Panc1 (cell line): Measurements from ENCODE around the gene LMO3. TPM values are rescaled to one million over a fixed set of nuclear protein-coding genes. Genes with fewer than 3 reads are reported as not detected.

Experiments used
- ATAC-seq: fragments of 200-7000 bp; cut with Tn5 transposase; 2 replicates; pipeline ENCODE4 v1.9.1; 2020; ENCODE audit warnings: mild to moderate bottlenecking, moderate library complexity
- BruUV-seq: library from RNA; stranded (reverse); fragments of 400-500 nt; replicated peaks from 2 replicates; lab custom pipeline; 2021; lab: Mats Ljungman, UMichigan
- CTCF ChIA-PET: fragments of 300-600 bp; sonication (Branson Sonifier 250); formaldehyde crosslinking; loops from one replicate; lab custom pipeline; 2022; ENCODE audit warnings: antibody characterized with exemption; lab: Charles Lee
- POLR2A ChIA-PET: fragments of 300-600 bp; sonication (Branson Sonifier 250); formaldehyde crosslinking; loops from one replicate; lab custom pipeline; 2022; ENCODE audit warnings: antibody characterized with exemption; lab: Charles Lee
- DNase-seq: peaks from one replicate; pipeline ENCODE4 v3.0.0-alpha.2; 2010; ENCODE audit warnings: low read depth, low spot score
- H3K27ac ChIP-seq: 2 replicates; pipeline ENCODE4 v1.5.1; 2011; ENCODE audit warnings: mild to moderate bottlenecking, low read length, inconsistent platforms
- H3K27me3 ChIP-seq: fragments of 200-500 bp; sonication (Bioruptor generic); 2 replicates; pipeline ENCODE4 v1.6.0; 2014; ENCODE audit warnings: low read length, inconsistent platforms; ENCODE audit not compliant: control insufficient read depth, insufficient read depth
- H3K36me3 ChIP-seq: fragments of 200-500 bp; sonication (Bioruptor generic); 2 replicates; pipeline ENCODE4 v1.5.1; 2014; ENCODE audit warnings: inconsistent platforms, mild to moderate bottlenecking, low read length, moderate library complexity; ENCODE audit not compliant: control insufficient read depth, insufficient read depth
- H3K4me1 ChIP-seq: 2 replicates; pipeline ENCODE4 v1.5.1; 2011; ENCODE audit warnings: inconsistent platforms, mild to moderate bottlenecking, low read length, moderate library complexity; ENCODE audit not compliant: control insufficient read depth, insufficient read depth
- H3K4me3 ChIP-seq, 2 experiments: 2 replicates each; pipeline ENCODE4 v1.5.1; 2011 to 2012; ENCODE audit warnings: low read depth in 2 of 2, low read length in 2 of 2, mild to moderate bottlenecking in 2 of 2, inconsistent platforms in 1 of 2, moderate library complexity in 1 of 2
- H3K9me3 ChIP-seq: fragments of 200-500 bp; sonication (Bioruptor generic); 2 replicates; pipeline ENCODE4 v1.5.1; 2014; ENCODE audit warnings: low read depth, mild to moderate bottlenecking, inconsistent platforms, low read length, moderate library complexity; ENCODE audit not compliant: control insufficient read depth, insufficient read depth
- POLR2AphosphoS5 ChIP-seq: IDR thresholded peaks from 2 replicates; pipeline ENCODE4 v1.6.1; 2012; ENCODE audit warnings: mild to moderate bottlenecking, low read depth, low read length, moderate library complexity
- SIN3A ChIP-seq: IDR thresholded peaks from 2 replicates; pipeline ENCODE4 v1.6.1; 2012; ENCODE audit warnings: low read depth, mild to moderate bottlenecking, low read length, moderate library complexity, borderline replicate concordance; ENCODE audit not compliant: insufficient read depth
- TCF7L2 ChIP-seq: IDR thresholded peaks from 2 replicates; pipeline ENCODE4 v1.6.1; 2011; ENCODE audit warnings: mild to moderate bottlenecking, low read depth, low read length, inconsistent platforms
- in situ Hi-C: cut with HindIII; loops from 2 replicates; pipeline ENCODE4 v1.10.0; 2016; ENCODE audit warnings: low sequenced_read_pairs, low pct_unique_long_range_greater_than_20kb
- intact Hi-C: fragments of 100-400 bp; cut with micrococcal nuclease; formaldehyde crosslinking; loops from one replicate; pipeline ENCODE4 v1.10.0; 2022; ENCODE audit not compliant: unreplicated experiment
- total RNA-seq: library from RNA; stranded (reverse); gene quantifications from one replicate; pipeline ENCODE4 v1.2.1, GENCODE V29; 2021; ENCODE audit not compliant: unreplicated experiment
- TF ChIP-seq, protein P1 (sequence below): fragments of 450-650 bp; IDR thresholded peaks from 2 replicates; pipeline ENCODE4 v1.5.1; 2017; ENCODE audit warnings: mild to moderate bottlenecking
- TF ChIP-seq, protein P2 (sequence below), 2 experiments: IDR thresholded peaks; 2 replicates each; pipeline ENCODE4 v1.6.1; 2011 to 2012; ENCODE audit warnings: low read depth in 2 of 2, control low read depth in 1 of 2, low read length in 1 of 2, mild to moderate bottlenecking in 1 of 2, moderate library complexity in 1 of 2; ENCODE audit not compliant: insufficient read depth in 1 of 2

Gene LMO3
- total RNA-seq, 1 experiment from 2014 or later = 0.51 TPM

DNA sequence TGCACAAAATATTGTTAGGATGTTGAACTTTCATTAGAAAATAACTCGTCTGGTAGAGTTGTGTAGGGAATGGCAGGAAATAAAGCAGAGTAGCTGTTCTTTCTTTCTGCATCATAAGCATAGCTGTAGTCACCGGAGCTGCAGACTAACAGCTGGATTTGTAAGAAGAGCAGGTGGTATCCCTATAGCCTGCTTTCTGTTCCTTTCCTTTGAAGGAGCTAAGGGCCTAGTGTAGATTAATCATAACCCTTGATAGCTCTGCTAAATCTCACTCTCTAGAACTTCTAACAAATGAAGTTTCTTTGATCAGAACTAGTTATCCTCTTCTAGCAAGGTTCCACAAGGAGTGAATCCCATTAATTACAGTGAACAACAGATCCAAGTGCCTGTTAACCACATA, 3.5 kb downstream of the LMO3 start:
- BruUV-seq = no TSS peak
- Histone ChIP-seq H3K4me1 (no peaks in the 10 kb centered on the region), H3K27me3 (no peaks in the 10 kb centered on the region), H3K9me3 (no peaks in the 10 kb centered on the region), H3K4me3 (no peak overlapping the region), H3K36me3 (no peaks in the 10 kb centered on the region), H3K27ac (no peak overlapping the region)
- in situ Hi-C loops = no loop called here
- intact Hi-C loops = no loop called here
- TF ChIP-seq, protein P1, sequence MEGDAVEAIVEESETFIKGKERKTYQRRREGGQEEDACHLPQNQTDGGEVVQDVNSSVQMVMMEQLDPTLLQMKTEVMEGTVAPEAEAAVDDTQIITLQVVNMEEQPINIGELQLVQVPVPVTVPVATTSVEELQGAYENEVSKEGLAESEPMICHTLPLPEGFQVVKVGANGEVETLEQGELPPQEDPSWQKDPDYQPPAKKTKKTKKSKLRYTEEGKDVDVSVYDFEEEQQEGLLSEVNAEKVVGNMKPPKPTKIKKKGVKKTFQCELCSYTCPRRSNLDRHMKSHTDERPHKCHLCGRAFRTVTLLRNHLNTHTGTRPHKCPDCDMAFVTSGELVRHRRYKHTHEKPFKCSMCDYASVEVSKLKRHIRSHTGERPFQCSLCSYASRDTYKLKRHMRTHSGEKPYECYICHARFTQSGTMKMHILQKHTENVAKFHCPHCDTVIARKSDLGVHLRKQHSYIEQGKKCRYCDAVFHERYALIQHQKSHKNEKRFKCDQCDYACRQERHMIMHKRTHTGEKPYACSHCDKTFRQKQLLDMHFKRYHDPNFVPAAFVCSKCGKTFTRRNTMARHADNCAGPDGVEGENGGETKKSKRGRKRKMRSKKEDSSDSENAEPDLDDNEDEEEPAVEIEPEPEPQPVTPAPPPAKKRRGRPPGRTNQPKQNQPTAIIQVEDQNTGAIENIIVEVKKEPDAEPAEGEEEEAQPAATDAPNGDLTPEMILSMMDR = no peak
- TF ChIP-seq POLR2AphosphoS5 (no peak), TCF7L2 (no peak), SIN3A (no peak)
- TF ChIP-seq, protein P2, sequence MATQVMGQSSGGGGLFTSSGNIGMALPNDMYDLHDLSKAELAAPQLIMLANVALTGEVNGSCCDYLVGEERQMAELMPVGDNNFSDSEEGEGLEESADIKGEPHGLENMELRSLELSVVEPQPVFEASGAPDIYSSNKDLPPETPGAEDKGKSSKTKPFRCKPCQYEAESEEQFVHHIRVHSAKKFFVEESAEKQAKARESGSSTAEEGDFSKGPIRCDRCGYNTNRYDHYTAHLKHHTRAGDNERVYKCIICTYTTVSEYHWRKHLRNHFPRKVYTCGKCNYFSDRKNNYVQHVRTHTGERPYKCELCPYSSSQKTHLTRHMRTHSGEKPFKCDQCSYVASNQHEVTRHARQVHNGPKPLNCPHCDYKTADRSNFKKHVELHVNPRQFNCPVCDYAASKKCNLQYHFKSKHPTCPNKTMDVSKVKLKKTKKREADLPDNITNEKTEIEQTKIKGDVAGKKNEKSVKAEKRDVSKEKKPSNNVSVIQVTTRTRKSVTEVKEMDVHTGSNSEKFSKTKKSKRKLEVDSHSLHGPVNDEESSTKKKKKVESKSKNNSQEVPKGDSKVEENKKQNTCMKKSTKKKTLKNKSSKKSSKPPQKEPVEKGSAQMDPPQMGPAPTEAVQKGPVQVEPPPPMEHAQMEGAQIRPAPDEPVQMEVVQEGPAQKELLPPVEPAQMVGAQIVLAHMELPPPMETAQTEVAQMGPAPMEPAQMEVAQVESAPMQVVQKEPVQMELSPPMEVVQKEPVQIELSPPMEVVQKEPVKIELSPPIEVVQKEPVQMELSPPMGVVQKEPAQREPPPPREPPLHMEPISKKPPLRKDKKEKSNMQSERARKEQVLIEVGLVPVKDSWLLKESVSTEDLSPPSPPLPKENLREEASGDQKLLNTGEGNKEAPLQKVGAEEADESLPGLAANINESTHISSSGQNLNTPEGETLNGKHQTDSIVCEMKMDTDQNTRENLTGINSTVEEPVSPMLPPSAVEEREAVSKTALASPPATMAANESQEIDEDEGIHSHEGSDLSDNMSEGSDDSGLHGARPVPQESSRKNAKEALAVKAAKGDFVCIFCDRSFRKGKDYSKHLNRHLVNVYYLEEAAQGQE (IDR thresholded peaks at IDR 0.05; ENCODE audit: insufficient read depth in 1 of 2, low read depth in 2 of 2, low read length in 1 of 2) = no peak
- CTCF ChIA-PET = no interaction called here
- no peak for DNase-seq
- POLR2A ChIA-PET = no interaction called here
- ATAC-seq = no peak

DNA sequence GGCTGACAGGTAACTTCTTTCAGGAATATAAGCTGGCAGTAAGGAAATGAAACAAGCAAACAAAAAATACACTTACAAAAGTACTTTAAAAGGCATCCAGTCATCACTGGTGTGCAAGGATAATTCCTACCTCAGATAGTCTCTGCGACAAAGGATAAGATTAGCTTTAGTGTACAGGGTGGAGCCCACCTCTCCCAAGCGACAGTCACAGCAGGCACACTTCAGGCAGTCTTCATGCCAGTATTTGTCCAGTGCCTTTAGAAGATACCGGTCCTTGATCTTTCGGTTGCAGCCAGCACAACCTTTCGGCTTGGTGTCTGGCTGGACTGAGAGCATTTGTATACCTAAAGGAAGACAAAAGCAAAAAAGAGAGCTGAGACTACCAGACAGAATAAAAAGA, 5.4 kb downstream of the LMO3 start:
- no peak for TF ChIP-seq TCF7L2
- TF ChIP-seq POLR2AphosphoS5 = no peak
- TF ChIP-seq, protein P1 = no peak
- no peak for TF ChIP-seq SIN3A
- TF ChIP-seq, protein P2 (IDR thresholded peaks at IDR 0.05; ENCODE audit: insufficient read depth in 1 of 2, low read depth in 2 of 2, low read length in 1 of 2) = no peak
- intact Hi-C loops (no loop called here), in situ Hi-C loops (no loop called here)
- POLR2A ChIA-PET = no interaction called here
- Histone ChIP-seq H3K4me3 (no peak overlapping the region), H3K4me1 (no peaks in the 10 kb centered on the region), H3K36me3 (no peaks in the 10 kb centered on the region), H3K27me3 (no peaks in the 10 kb centered on the region), H3K27ac (no peak overlapping the region), H3K9me3 (no peaks in the 10 kb centered on the region)
- BruUV-seq = no TSS peak
- no peak for DNase-seq
- ATAC-seq = no peak
- CTCF ChIA-PET = no interaction called here
